HG03064 (cell line): ENCODE measurements around the gene SEPTIN2.
"Not testable (repeated sequence)": the region's sequence is repeated elsewhere in the genome, so short reads cannot be mapped to it uniquely, and the experiment has no call there.

Experiments
- ATAC-seq: cut with Tn5 transposase; IDR thresholded peaks from one replicate; pipeline ENCODE4 v1.9.1; 2021; ENCODE audit warnings: low read depth; ENCODE audit not compliant: unreplicated experiment

The SEPTIN2 gene

DNA sequence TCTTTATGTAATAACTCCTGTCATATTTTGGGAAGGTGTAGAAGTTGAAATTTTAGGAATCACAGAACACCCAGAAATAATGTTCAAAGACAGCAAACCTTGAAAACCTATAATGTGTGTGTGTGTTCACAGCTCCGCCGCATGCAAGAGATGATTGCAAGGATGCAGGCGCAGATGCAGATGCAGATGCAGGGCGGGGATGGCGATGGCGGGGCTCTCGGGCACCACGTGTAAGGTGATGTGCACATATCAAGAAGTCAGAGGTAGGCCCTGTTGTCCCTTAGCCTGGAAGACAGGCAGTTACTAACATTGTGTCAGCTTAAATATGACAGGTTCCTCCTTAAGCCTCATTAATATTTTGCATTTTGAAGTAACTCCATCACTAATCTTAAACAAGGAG lies 34.2 kb downstream of the SEPTIN2 start:
- ATAC-seq: no peak

DNA sequence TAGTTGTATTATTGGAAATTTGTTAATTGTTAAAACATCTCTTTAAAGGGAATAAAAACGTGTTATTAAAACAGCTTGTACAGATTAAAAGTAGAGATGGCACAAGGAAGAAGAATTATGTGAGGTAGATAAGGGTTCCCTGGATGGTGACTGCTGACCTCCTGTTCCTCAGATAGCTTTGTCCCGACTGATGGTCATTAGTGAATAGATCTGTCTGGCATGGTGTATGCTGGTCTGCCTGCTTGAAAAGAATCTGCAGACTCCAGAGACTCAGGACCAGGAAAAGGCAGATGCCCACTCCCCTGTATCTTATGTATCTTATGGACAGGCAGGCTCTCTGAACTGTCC lies 34.8 kb downstream of the SEPTIN2 start:
- ATAC-seq: no peak

DNA sequence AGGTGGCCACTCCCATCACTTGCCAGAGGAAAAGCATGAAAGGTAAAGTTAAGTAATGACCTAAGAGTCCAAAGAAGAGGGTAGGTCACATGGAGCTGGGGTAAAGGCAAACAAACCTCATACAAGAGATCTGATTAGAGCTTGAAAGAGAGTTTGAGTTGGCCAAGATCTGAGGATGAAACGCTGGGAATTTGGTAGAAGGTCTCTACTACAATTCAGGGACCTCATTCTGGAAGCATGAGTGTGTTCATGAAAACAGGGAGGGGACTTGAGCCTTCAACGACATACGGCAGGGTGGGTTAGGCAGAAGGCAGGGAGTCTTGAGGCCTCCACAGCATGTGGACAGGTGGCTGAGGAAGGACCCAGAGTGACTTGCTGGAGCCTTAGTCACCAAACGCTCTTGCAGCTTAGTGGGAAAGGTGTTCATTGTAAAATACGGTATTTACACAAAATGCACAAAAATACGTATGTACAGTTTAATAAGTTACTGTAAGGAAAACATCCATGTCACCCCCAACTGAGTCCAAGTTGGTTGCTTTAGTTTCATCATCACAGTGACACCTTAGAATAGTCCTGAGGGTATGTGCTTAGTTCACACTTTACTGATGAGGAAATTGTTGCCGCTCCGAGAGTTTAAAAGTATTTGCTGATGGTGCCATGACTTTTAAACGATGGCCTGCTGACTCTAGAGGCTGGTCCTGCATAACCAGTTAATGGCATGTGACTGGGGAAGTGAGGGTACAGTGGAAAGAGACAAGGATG lies 35.3 kb downstream of the SEPTIN2 start:
- ATAC-seq: no peak

DNA sequence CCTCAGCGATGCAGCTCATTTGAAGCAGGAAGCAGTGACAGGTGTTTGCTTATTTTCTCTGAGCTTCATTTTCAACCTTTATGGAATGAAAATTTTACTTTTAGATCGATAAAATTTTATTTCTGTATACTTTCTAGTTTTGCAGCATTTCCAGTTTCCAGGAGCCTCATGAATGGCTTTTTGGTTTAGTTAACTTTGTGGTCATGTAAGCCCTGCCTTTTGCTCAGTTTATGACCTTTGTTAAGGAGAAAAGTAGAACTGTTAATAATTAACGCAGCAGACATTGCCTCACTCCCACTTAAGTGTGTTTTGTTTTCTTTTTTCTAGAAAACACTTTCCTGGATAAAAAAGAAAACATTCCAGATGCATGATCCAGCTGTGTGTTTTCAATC lies 35.9 kb downstream of the SEPTIN2 start:
- ATAC-seq: no peak

DNA sequence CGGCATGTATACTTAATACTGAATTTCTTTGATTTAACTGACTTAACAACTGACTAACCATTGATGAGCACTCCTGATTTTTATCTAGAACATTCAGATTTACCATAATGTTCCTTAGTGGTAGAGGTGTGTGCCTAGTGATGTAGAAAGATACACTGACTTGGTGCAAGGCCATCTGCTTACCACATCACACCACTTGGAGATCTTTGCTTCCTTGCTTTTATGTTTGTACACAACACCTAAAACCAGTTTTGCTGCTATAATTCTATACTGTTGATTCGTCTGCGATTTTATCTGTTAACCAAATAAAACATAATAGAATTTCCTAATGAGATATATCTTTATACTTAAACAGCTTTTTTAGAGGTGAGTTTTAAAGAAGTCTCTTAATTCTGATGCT lies 36.5 kb downstream of the SEPTIN2 start:
- no peak for ATAC-seq

DNA sequence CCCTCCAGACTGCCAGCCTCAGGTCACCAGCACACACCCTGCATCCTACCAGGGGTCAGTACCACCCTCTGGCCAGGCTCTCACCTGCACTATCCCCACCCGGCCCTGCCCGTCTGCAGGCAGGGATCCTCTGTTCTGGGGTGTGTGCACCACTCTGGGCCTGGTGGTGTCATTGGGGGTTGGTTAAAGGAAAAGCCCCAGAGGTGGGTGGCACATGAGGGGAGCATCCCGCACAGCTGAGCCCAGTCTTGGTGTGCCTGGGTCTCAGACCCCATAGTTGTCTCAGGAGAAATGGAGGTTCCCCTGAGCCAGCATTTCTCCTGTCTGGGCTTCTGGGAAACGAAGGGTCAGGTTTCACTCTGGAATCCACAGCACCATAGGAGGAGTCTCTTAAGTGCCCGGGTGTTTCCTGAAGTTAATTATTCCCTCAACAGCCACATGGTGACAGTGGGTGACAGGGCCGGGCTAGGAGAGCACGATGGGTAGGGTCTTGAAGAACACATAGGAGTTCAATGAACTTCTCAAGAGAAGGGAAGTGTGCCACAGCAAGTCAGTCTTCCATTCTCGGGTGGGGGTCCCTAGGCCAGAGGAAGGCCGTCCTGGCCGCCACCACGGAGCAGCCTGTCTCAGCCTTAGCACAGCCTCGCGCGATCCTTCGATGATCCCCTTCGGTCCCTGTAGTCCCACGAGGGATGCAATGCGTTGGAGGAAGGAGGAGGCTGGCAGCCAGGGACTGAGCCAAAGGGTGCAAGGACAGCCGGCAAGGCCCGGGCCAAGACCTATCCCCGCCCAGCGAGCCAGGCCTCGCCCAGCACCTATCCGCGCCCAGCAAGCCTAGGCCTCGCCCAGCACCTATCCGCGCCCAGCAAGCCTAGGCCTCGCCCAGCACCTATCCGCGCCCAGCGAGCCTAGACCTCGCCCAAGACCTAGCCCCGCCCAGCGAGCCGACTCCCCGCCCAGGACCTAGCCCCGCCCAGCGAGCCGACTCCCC lies 39.2 kb downstream of the SEPTIN2 start:
- ATAC-seq: no peak

DNA sequence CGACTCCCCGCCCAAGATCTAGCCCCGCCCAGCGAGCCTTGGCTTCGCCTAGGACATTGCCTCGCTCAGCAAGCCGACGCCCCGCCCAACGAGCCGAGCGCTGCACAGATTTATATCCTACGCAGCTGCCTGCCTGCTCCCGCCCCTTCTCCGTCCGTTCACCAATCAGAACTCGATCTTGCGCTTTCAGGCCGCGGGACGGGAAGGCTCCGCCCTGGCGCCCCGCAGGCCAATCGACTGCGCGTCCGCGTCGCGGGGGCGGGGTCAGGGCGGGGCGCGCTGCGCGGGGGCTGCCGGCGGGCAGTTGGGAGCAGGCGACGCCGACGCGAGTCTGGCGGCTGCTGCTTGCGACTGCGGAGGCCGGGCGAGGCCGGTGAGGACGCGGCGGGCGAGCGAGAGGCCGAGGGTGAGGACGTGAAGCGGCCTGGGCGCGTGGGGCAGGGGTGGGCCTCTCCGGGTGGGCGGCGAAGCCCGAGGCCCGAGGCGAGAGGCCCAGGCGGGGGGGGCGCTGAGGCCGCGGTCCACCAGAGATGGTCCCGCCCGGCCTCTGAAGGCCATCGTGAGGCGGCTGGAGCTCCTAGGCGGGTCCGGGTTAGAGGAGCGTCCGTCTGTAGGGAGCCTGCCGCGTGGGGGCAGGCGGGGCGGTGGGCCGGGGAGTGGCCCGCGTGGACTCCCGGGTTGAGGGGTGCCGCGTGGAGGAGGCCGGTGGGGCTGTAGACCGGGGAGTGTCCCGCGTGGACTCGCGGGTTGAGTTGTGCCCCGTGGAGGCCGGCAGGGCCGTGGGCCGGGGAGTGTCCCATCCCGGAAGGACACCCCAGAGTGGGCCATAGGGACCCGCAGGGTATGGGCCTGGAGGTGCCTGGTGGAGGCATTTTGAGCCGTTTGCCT lies 40.5 kb downstream of the SEPTIN2 start, which contains the start of gene FARP2:
Gene FARP2, plus strand, starts transcription at position 303 of the 888 bp plus-strand sequence. CDS start 16,823 bp downstream, outside the sequence.
- ATAC-seq: peak; percentile 69

DNA sequence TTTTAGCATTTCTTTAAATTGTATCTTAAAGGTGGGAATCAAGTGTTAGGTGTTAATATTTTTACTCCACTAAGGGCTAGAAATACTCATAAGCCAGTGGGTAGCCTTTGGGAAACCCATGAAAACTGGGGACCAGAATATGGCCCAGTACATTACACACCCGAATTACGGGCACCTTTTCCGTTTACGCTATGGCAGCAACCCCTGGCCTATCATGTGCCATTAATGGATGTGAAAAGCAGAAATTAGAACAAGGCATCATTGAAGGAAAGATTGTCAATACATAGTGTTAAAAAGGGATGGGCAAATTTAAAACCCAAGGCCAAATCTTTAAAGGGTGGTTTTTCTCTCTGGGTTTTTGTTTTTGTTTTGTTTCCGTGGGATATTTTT lies 41.1 kb downstream of the SEPTIN2 start:
- no peak for ATAC-seq

DNA sequence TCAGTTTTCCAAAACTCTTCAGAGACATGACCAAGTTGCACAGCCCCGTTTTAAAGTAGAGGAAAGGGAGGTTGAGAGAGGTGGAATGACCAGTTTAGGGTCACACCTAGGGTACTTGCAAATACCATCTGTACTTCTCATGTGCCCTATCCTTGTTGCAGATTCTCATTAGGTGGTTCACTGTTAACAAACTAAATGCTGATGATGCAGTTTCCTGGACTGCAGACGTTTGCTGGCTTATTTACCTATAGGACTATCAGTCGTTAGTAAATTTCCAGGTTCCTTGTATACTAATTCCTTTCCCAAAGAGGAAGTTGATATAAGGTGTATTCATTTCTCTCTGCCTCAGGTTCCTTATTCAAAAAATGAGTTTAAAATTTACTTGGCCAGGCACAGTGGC lies 41.8 kb downstream of the SEPTIN2 start:
- no peak for ATAC-seq

DNA sequence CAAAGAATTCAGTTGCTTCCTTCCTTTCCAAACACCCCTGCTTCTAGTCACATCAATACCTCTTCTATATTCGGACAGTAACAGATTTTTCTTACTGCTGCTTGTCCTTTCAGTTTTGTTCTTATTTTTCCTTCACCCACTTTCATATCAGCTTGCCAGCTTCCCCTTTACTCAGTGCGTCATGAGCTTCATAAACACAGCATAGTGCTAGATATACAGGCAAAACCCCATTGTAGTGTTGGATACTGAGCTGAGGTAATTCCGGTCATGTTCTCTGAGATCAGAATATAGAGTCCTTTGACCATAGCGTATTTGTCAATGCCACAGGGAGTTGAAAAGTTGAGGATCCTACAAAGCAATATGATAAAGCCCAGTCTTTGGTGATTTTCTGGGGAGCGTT lies 42.7 kb downstream of the SEPTIN2 start:
- ATAC-seq: no peak

DNA sequence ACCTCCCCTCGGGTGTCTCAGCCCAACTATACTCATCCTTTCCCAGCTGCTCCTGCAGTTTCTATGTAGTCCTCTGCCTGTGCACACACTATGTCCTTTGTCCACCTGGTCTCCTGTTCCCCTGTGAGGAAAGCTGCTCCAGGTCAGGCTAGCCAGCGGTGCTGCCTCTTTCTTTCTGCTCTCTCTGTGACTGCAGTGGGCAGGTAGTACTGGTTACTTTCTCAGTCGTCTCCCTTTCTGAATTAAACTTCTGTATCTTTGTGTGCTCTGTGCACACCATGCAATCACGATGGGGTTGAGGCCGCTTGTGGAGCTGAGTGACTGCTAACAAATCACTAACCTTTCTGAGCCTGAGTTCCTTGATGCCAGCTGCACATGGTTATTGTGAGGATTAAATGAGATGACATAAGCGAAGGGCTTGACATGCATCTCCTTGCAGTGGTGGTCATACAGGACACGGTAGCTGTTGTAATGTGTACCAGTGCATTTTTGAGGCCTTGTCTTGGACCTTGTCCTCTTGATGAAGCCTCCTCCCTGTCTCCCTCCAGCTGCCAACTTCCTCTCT lies 43.8 kb downstream of the SEPTIN2 start:
- no peak for ATAC-seq

DNA sequence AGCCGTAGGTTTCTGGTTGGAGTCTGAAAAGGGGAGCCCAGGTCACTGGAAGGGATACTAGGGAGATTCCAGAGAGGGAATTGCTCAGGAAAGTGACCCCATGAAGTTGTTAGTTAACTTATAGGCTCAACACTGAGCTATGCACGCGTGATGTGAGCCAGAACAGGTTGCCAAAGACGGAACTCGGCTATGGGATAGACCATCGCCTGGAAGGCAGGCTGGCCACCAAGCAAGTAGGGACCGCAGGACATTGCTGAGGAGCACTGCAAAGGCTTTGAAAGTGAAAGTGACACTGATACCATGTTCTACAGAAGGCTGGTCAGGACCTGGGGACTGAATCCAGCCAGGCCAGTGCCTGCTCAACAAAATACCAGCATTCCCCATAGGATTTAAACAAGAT lies 47.7 kb downstream of the SEPTIN2 start:
- no peak for ATAC-seq

DNA sequence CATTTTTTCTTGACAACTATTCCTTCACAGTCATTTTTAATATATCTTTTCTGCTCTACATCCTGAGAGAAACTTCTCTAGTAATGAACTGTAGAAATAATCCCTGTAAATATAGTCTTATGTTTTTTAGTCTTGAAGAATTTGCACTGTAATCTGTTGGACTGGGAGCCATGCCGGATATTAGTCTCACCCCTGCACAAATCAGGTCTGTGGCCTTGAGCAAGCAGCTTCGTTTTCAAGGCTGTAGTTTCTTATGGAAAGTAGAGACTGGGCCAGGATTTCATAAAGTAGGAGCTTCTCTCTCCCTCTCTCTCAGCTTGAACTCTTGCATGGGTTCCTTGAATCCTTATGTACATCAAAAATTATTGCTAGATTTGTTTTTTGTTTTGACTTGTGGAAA lies 49.1 kb downstream of the SEPTIN2 start:
- ATAC-seq: no peak

DNA sequence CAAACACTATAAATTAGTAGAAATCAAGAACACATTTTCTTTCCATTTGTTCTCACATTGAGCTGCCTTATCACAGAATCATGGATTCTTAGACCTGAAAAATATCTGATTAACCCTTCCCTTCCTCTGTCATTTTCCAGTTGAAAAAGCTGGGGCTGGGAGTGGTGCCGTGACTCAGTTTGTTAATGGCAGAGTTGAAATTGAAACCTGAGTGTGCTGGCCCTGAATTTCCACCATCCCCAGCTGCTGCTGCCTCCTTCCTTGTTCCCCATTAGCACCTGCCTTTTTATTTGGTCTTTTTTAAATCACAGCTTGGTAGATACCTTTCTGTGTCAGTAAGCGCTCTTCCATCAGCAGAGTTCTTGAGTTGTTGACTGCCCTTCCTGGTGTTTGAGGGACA lies 51.0 kb downstream of the SEPTIN2 start:
- ATAC-seq: no peak

DNA sequence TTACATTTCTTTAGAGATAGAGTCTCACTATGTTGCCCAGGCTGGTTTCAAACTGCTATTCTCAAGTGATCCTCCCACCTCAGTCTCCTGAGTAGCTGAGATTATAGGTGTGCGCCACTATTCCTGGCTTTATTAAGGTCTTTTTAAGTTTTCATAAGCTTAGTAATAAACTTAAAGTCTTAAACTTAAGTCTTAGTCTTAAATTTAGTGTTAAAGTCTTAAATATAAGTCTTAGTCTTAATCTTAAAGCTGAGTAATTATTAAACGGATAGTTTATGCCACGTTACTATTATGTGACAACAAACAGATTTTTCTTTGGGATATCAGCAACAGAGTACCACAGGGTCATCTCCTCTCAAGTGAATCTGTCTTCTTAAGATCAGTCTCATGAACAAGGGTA lies 52.9 kb downstream of the SEPTIN2 start:
- ATAC-seq: no peak

DNA sequence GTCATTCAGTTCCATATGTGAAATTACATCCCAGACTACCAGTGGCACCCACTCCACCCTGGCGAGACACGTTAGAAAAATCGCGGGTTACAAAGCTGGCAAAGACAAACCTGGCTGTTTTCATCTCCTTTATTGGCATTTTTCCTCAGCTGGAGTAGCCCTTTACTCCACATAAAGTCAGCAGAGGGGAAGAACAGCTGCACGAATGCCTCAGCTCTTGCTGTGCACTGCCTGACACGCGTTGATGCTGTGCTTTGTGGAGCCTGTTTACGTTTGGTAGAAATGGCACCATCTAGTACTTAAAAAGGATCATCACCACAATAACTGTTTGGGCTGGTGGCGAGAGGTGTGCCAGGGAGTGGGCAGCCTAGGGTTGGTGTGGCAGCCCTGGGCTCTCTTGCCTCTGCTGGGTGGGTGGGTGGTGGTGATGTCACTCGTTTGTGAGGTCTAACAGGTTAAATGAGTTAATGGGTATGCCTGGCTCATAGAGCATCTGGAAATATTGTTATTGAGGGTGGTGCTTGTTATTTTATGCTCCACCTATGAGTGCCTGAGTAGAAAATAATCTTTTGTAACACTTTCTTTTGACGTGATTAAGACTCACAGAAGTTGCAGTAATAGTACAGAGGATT lies 56.8 kb downstream of the SEPTIN2 start:
- ATAC-seq: no peak

DNA sequence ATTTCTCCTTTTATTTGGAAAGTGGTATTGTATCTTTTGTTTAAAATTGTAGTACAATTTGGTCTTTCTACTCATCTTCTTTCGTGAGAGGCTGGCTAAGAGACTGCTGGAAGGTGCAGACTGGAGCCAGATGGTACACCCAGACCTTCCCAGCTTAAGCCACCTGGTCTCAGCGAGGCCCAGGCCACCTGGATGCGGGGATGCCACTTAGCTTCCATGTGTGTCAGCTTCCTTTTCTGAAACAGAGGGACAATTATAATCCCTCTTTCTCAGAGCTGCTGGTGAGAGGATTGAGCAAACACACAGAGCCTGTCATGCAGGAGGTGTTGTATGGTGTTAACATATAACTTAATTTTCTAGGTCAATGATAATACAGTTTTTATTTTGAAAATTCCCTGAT lies 57.7 kb downstream of the SEPTIN2 start:
- ATAC-seq: no peak

DNA sequence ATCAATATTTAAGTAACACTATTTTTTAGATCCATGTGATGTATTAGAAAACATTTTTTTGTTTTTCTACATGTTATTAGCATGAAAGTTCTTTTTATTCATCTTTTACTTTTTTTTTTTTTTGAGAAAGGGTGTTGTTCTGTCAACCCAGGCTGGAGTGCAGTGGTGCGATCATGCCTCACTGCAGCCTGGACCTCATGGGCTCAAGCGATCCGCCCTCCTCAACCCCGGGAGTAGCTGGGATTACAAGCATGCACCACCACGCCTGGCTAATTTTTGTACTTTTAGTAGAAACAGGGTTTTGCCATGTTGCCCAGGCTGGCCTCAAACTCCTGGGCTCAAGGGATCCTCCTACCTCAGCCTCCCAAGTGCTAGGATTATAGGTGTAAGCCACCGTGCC lies 58.2 kb downstream of the SEPTIN2 start:
- ATAC-seq: not testable (repeated sequence)

DNA sequence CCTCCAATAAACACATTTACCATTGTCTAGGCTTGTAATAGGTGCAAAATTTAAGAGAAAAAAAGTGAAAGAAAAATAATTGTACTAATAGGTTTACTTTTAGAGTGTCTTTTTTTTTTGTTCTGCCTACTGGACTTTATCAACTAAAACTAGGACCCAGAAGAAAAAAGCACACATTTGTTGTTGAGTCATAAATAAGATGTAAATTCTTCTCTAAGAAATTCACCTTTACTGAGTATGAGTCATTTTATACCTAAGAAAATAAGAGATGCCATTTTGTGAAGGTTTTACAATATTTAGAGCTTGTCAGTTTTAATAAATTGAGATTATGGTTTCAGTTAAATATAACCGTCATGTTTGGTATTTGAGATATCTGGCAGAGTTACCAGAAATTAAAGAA lies 59.6 kb downstream of the SEPTIN2 start:
- ATAC-seq: no peak

DNA sequence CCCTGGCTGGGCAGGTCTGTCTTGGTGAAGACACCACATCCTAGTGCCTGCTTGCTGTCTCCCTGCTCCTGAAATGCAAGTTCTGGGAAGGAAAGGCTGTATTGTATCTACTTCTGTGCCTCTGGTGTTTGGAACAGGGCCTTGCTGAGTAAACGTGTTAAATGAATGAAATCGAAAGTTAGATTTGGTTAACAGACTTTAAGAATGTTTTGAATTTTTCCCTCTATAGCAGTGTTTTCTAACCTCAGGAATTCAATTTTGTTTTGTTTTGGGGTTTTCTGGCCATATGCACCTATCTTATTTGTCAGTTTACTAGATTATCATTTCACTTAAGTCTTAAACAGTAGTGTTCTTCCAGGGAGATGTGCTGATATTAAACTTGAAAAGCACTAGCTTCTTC lies 61.1 kb downstream of the SEPTIN2 start:
- ATAC-seq: no peak
